ENCODE results near the gene ZNF217. TPM values are rescaled to one million over a fixed set of nuclear protein-coding genes. Genes with fewer than 3 reads are reported as not detected.
"Not testable (repeated sequence)": the region's sequence is repeated elsewhere in the genome, so short reads cannot be mapped to it uniquely, and the experiment has no call there.

Gene ZNF217
- total RNA-seq, 1 donor from 2014 or later, result 5.4 TPM

DNA sequence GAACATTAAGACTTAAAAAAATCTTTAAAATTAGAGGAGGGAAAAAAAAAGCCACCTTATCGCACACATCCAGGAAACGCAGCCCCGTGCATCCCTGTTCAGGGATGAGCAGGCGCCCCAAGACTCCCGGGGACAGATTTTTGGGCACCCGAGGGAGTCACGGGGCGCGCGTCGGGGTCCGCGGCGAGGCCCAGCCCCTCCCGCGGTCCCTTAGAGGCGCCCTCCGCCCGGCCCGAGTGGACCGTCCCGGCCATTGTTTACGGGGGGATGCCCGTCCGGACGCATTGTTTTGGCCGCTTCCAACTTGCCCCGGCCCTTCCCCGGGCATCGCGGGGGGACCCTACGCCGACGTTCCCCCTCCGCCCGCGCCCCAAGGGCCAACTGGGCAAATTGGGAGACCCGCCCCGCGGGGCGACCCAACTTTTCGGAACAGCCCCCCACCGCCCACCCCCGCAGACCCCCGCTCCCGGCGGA, 610 bp downstream of the ZNF217 start:
- Histone ChIP-seq H3K9me3 (replicated peaks) (no peaks in the 10 kb centered on the region), H3K36me3 (no peaks in the 10 kb centered on the region), H3K4me1 (peaks cover 66% of the 10 kb centered on the region), H3K27ac (replicated peaks) (peak overlapping the region; percentile 99), H3K27me3 (ENCODE audit: low read depth) (no peaks in the 10 kb centered on the region), H3K4me3 (peak overlapping the region; percentile 97)
- DNase-seq, result peak; percentile 36
- intact Hi-C loops (cut with micrococcal nuclease), result loop anchor here (10.0 kb wide), 1 partner anchor 142 kb away; no protein-coding TSS in a partner anchor
- TF ChIP-seq, protein P1, sequence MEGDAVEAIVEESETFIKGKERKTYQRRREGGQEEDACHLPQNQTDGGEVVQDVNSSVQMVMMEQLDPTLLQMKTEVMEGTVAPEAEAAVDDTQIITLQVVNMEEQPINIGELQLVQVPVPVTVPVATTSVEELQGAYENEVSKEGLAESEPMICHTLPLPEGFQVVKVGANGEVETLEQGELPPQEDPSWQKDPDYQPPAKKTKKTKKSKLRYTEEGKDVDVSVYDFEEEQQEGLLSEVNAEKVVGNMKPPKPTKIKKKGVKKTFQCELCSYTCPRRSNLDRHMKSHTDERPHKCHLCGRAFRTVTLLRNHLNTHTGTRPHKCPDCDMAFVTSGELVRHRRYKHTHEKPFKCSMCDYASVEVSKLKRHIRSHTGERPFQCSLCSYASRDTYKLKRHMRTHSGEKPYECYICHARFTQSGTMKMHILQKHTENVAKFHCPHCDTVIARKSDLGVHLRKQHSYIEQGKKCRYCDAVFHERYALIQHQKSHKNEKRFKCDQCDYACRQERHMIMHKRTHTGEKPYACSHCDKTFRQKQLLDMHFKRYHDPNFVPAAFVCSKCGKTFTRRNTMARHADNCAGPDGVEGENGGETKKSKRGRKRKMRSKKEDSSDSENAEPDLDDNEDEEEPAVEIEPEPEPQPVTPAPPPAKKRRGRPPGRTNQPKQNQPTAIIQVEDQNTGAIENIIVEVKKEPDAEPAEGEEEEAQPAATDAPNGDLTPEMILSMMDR (IDR thresholded peaks at IDR 0.05; ENCODE audit: borderline replicate concordance), result no peak

DNA sequence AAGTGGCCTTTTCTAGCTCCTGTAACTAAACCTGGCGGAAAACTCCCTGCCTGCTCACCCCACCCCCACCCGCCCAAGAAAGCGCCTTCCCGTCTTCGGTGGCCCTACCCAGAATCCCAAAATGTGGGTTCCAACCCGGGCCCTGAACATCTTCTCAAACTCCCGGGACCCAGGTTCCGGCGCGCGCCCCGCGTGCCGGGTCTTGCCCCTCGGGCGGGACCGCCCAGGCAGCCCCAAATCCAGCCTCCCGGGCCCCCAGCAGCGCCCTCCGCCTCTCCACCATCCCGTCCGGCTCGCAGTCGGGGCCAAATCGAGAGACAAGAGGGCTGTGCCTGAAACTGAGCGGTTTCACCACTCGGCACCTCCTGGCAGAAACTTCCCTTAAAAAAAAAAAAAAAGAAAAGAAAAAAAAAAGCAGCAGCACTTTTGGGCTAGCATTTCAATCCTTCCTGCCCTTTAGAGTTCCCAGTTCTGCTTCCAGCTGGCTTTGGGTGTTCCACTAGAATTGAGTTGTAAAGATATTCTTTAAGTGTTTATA, 1.1 kb downstream of the ZNF217 start:
- H3K9me3 ChIP-seq (replicated peaks); H3K27me3 ChIP-seq (ENCODE audit: low read depth); H3K36me3 ChIP-seq: not testable (repeated sequence)
- DNase-seq, result peak; percentile 76
- intact Hi-C loops (cut with micrococcal nuclease), result loop anchor here (10.0 kb wide), 1 partner anchor 142 kb away; no protein-coding TSS in a partner anchor
- Histone ChIP-seq H3K4me1 (peaks cover 70% of the 10 kb centered on the region), H3K4me3 (peak overlapping the region; percentile 97), H3K27ac (replicated peaks) (peak overlapping the region; percentile 99)

DNA sequence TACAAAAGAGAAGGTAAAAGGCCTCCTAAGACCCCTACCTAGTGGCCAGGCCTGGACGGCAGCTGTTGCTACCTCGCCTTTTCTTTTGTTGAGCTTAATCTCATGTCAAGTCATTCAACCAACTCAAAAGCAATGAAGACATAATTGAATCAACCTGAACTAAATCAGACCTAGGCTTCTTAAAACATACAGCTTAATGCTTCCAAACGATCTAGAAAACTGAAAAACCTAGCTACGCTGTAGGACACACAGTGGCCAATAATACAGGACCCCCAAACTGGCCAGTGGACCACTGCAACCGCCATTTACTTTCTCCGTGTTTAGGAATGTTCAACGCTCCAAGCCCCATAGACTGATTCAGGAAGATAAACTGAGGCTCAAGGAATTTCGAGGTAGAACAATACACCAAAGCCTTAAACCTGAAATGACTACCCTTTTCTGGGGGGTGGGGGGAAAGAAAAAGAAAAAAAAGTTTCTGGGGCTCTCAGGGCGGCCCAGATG, 1.6 kb downstream of the ZNF217 start:
- intact Hi-C loops (cut with micrococcal nuclease), result loop anchor here (10.0 kb wide), 1 partner anchor 143 kb away; no protein-coding TSS in a partner anchor
- peaks cover 71% of the 10 kb centered on the region for H3K4me1 ChIP-seq
- peak overlapping the region; percentile 97 for H3K4me3 ChIP-seq
- not testable (repeated sequence) for H3K36me3 ChIP-seq; H3K27me3 ChIP-seq (ENCODE audit: low read depth); H3K9me3 ChIP-seq (replicated peaks); DNase-seq
- H3K27ac ChIP-seq (replicated peaks), result peak overlapping the region; percentile 99

DNA sequence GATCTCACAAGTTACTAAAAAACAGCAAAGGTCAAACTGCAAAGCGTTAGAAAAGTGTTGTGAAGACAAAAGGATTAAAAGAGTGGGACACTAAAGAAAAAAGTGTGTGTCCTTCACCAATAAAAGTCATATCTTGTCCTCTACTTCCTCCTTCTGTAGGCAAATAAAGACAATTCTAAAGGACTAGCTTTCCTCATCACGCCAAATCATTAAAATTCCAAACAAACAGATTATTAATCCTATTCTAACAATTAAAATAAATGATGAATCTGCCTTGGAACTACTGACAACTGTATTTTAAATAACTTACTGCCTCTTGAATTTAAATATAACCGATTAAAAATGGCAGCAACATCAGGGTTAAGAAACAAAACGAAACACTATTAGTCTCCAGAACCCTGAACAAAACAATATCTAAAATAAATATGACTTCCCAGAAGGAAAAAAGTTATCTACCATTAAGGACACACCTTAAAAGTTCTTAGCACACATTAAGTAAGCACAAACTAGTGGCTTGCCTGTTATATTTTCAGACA, 2.4 kb downstream of the ZNF217 start:
- not testable (repeated sequence) for H3K27me3 ChIP-seq (ENCODE audit: low read depth); H3K9me3 ChIP-seq (replicated peaks); DNase-seq; H3K36me3 ChIP-seq
- Histone ChIP-seq H3K27ac (replicated peaks) (peak overlapping the region; percentile 99), H3K4me3 (peak overlapping the region; percentile 97), H3K4me1 (peaks cover 72% of the 10 kb centered on the region)
- intact Hi-C loops (cut with micrococcal nuclease), result loop anchor here (10.0 kb wide), 1 partner anchor 144 kb away; no protein-coding TSS in a partner anchor

DNA sequence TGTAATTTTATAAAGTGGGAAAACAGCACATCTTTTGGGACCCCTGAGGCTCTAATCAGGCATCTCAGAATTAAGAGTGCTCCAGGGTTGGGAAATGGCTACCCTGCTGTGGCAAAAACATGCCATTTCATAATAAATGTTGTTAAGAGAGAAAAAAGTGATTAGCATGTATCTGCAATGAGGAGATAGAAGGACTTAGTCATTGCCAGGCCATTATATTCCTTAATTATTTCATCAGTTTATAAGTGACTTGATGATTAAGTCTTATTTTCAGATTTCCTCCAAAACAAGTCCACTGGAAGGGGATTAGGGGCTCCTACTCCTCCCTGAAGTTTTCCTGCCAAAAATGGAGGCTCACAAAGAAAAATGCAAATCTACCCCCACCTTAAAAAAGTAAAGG, 3.0 kb downstream of the ZNF217 start:
- not testable (repeated sequence) for H3K9me3 ChIP-seq (replicated peaks); H3K27me3 ChIP-seq (ENCODE audit: low read depth); DNase-seq; H3K36me3 ChIP-seq
- peak overlapping the region; percentile 97 for H3K4me3 ChIP-seq
- peak overlapping the region; percentile 99 for H3K27ac ChIP-seq (replicated peaks)
- peaks cover 75% of the 10 kb centered on the region for H3K4me1 ChIP-seq
- intact Hi-C loops (cut with micrococcal nuclease), result loop anchor here (10.0 kb wide), 1 partner anchor 144 kb away; no protein-coding TSS in a partner anchor

DNA sequence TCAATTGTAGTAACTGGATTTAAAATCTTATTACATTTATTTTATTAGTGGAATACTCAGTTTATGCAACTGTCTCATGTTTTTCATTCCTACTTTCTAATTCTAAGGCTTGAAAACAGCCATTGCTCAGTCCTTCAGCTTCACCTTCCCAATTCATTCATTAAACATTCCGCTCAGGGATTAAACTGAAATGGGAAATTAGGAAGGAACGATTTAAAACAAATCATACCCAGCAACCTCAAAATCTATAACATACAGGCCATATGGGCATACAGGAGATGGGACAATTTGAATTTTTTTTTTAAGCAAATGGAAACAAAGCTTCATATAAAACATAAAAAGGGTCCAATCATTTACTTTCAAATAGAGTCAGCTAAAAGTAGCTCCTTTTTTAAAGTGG, 3.5 kb downstream of the ZNF217 start:
- H3K9me3 ChIP-seq (replicated peaks); H3K36me3 ChIP-seq; DNase-seq; H3K27me3 ChIP-seq (ENCODE audit: low read depth): not testable (repeated sequence)
- Histone ChIP-seq H3K4me1 (peaks cover 77% of the 10 kb centered on the region), H3K27ac (replicated peaks) (peak overlapping the region; percentile 99), H3K4me3 (peak overlapping the region; percentile 97)
- intact Hi-C loops (cut with micrococcal nuclease), result loop anchor here (10.0 kb wide), 1 partner anchor 145 kb away; no protein-coding TSS in a partner anchor

DNA sequence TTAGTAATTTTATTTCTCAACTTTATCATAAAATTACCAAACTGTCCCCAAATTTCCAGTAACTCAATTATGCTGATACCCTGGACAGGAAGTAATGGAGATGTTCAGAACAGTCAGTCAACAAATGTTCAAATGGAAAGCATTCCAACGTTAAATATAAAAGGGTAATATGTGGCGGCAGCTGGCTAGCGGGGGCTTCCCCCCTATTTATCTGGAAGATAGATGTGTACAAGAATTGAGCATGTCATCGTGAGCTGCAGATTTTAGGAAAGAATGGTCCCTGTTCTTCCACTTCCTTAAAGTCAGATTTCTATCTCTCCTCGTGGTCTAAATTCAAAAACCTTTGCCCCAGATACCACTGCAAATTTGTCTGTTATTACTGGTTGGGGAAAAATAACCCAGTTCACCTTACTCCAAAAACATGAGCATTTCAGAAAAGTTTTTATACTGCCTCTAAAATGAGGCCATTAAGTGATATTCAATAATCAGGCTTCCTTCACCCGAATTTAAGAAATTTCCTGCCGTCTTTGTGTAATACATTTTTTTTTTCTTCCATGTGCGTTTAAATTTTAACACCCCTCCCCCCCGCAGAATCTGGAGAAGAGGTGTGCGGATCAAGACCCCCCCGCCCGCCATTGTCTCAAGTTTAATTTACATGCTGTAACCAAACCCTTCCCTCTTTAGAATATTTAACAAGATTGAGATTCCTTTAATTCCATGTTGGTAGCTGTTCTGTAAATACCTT, 4.1 kb downstream of the ZNF217 start:
- peak overlapping the region; percentile 99 for H3K27ac ChIP-seq (replicated peaks)
- peak overlapping the region; percentile 97 for H3K4me3 ChIP-seq
- peaks cover 80% of the 10 kb centered on the region for H3K4me1 ChIP-seq
- not testable (repeated sequence) for H3K36me3 ChIP-seq; H3K27me3 ChIP-seq (ENCODE audit: low read depth); DNase-seq; H3K9me3 ChIP-seq (replicated peaks)
- intact Hi-C loops (cut with micrococcal nuclease), result loop anchor here (10.0 kb wide), 1 partner anchor 145 kb away; no protein-coding TSS in a partner anchor

DNA sequence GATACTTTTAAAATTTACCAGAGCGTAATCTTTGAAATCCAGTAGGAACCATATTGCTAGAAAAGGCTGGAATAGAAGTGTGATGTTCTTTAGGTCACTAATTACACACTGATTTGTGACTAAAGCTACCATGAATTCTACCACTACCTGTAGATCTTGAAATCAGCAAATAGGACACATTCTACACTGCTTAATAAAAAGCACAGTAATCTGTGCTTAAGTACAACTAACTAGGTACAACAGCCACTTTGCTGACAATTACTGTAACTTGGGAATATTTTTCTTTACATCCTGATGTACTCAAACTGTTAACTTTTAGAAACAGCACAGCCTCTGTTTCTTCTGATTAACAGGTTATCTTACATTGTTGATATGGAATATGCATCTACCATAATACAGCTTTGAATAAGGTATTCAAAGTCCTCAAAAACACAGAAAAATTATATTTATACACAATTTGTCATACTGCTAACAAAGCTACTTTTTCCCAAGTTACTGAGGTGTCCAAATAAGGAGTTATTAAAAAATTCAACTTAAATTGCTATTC, 6.4 kb downstream of the ZNF217 start:
- intact Hi-C loops (cut with micrococcal nuclease); H3K27me3 ChIP-seq (ENCODE audit: low read depth); H3K36me3 ChIP-seq; H3K9me3 ChIP-seq (replicated peaks); DNase-seq; H3K4me3 ChIP-seq: not testable (repeated sequence)
- Histone ChIP-seq H3K27ac (replicated peaks) (peak overlapping the region; percentile 50), H3K4me1 (peaks cover 93% of the 10 kb centered on the region)

Measured in left ventricle myocardium inferior (tissue), 1 donor.